DOHH2 (cell line): ENCODE data around the gene NXT1.

Source experiments
- H3F3A ChIP-seq: fragments of 200-600 bp; sonication (generic), shearing (Covaris generic); 2 replicates; pipeline ENCODE4 v1.6.0; 2016; ENCODE audit warnings: antibody characterized with exemption, mild to moderate bottlenecking; ENCODE audit not compliant: control insufficient read depth, insufficient read depth
- H3K27ac ChIP-seq: fragments of 200-600 bp; sonication (generic); 2 replicates; pipeline ENCODE4 v1.5.1; 2014; ENCODE audit warnings: low read depth, mild to moderate bottlenecking, low read length, moderate library complexity
- H3K27me3 ChIP-seq: fragments of 200-600 bp; sonication (generic); 2 replicates; pipeline ENCODE4 v1.6.1; 2014; ENCODE audit warnings: mild to moderate bottlenecking, low read length, mixed read lengths; ENCODE audit not compliant: control insufficient read depth
- H3K36me3 ChIP-seq: fragments of 200-600 bp; sonication (generic); 2 replicates; pipeline ENCODE4 v1.6.1; 2014; ENCODE audit warnings: mild to moderate bottlenecking, low read length, moderate library complexity, mixed read lengths; ENCODE audit not compliant: control insufficient read depth
- H3K4me1 ChIP-seq: fragments of 200-600 bp; sonication (generic); 2 replicates; pipeline ENCODE4 v1.6.1; 2014; ENCODE audit warnings: mild to moderate bottlenecking, low read length, mixed read lengths; ENCODE audit not compliant: control insufficient read depth
- H3K4me2 ChIP-seq: fragments of 200-600 bp; sonication (generic); 2 replicates; pipeline ENCODE4 v1.6.0; 2014; ENCODE audit warnings: mild to moderate bottlenecking, low read length, moderate library complexity
- H3K4me3 ChIP-seq: fragments of 200-600 bp; sonication (generic); 2 replicates; pipeline ENCODE4 v1.5.1; 2014; ENCODE audit warnings: mild to moderate bottlenecking, low read length, mixed read lengths
- H3K79me2 ChIP-seq: fragments of 200-600 bp; sonication (generic); 2 replicates; pipeline ENCODE4 v1.6.1; 2014; ENCODE audit warnings: mild to moderate bottlenecking, low read length, mixed read lengths; ENCODE audit not compliant: control insufficient read depth
- H3K9me2 ChIP-seq: fragments of 200-600 bp; sonication (generic); replicated peaks from 2 replicates; pipeline ENCODE4 v1.6.1; 2014; ENCODE audit warnings: mild to moderate bottlenecking, low read length, mixed read lengths; ENCODE audit not compliant: control insufficient read depth
- H3K9me3 ChIP-seq: fragments of 200-600 bp; sonication (generic); 2 replicates; pipeline ENCODE4 v1.6.1; 2014; ENCODE audit warnings: antibody characterized with exemption, low read length, mixed read lengths; ENCODE audit not compliant: control insufficient read depth, insufficient read depth
- H4K20me1 ChIP-seq: fragments of 200-600 bp; sonication (generic); 2 replicates; pipeline ENCODE4 v1.6.0; 2014; ENCODE audit warnings: low read depth, mild to moderate bottlenecking, antibody characterized with exemption, low read length, moderate library complexity; ENCODE audit not compliant: control insufficient read depth, insufficient read depth
- CTCF ChIP-seq: fragments of 200-600 bp; sonication (generic); IDR thresholded peaks from one replicate; pipeline ENCODE4 v1.5.1; 2014; ENCODE audit warnings: antibody characterized with exemption, mild to moderate bottlenecking, low read depth, low read length; ENCODE audit not compliant: poor library complexity, severe bottlenecking
- EZH2phosphoT487 ChIP-seq: fragments of 200-600 bp; sonication (generic); IDR thresholded peaks from 2 replicates; pipeline ENCODE4 v1.6.1; 2017; ENCODE audit warnings: borderline replicate concordance, mild to moderate bottlenecking, antibody characterized with exemption, low read length, moderate library complexity, mixed read lengths

NXT1 gene

GRCh38 chr20:23349338-23350195, 1.0 kb upstream of the NXT1 start:
- Histone ChIP-seq H3K27ac (peak overlapping the region; percentile 93), H3K4me1 (peaks cover 24% of the 10 kb centered on the region), H3K79me2 (peaks cover 55% of the 10 kb centered on the region), H3K9me2 (no peaks in the 10 kb centered on the region), H3K4me2 (peak overlapping the region; percentile 97), H4K20me1 (peaks cover 16% of the 10 kb centered on the region), H3K36me3 (peaks cover 30% of the 10 kb centered on the region), H3K9me3 (no peaks in the 10 kb centered on the region), H3K4me3 (peak overlapping the region; percentile 92), H3K27me3 (no peaks in the 10 kb centered on the region), H3F3A (no peaks in the 10 kb centered on the region)
- TF ChIP-seq CTCF: peak; percentile 66
- TF ChIP-seq EZH2phosphoT487: no peak

GRCh38 chr20:23350904-23351838, 580 bp downstream of the NXT1 start:
- Histone ChIP-seq H3F3A (no peaks in the 10 kb centered on the region; the same call in 1 of the 2 replicates), H3K4me1 (peaks cover 28% of the 10 kb centered on the region), H3K79me2 (peaks cover 71% of the 10 kb centered on the region), H3K27me3 (no peaks in the 10 kb centered on the region), H3K27ac (peak overlapping the region; percentile 93), H3K4me2 (peak overlapping the region; percentile 97), H4K20me1 (peaks cover 20% of the 10 kb centered on the region), H3K36me3 (peaks cover 46% of the 10 kb centered on the region), H3K4me3 (peak overlapping the region; percentile 92), H3K9me2 (no peaks in the 10 kb centered on the region), H3K9me3 (no peaks in the 10 kb centered on the region)
- no peak for TF ChIP-seq EZH2phosphoT487
- no peak for TF ChIP-seq CTCF

GRCh38 chr20:23356203-23356602, 5.6 kb downstream of the NXT1 start:
- peaks cover 45% of the 10 kb centered on the region for H3K36me3 ChIP-seq
- H3K27ac ChIP-seq: no peak overlapping the region
- peaks cover 65% of the 10 kb centered on the region for H3K79me2 ChIP-seq
- H4K20me1 ChIP-seq: peaks cover 20% of the 10 kb centered on the region
- no peak overlapping the region for H3K4me3 ChIP-seq
- H3K9me3 ChIP-seq: no peaks in the 10 kb centered on the region
- no peak for TF ChIP-seq EZH2phosphoT487
- no peak for TF ChIP-seq CTCF
- H3K9me2 ChIP-seq: no peaks in the 10 kb centered on the region
- no peak overlapping the region for H3K4me2 ChIP-seq
- peaks cover 14% of the 10 kb centered on the region for H3F3A ChIP-seq
- H3K27me3 ChIP-seq: no peaks in the 10 kb centered on the region
- H3K4me1 ChIP-seq: peaks cover 51% of the 10 kb centered on the region
